SK-N-MC (cell line): Measurements from ENCODE around the gene KCNK7.

Source experiments
- DNase-seq: peaks from one replicate; pipeline ENCODE4 v3.0.0-alpha.2; 2011; ENCODE audit warnings: low read depth, low spot score
- H3K27ac ChIP-seq: fragments of 200-600 bp; sonication (generic); 2 replicates; pipeline ENCODE4 v1.5.1; 2016; ENCODE audit warnings: mixed run types
- H3K36me3 ChIP-seq: fragments of 200-600 bp; sonication (generic); 2 replicates; pipeline ENCODE4 v1.6.1; 2017; ENCODE audit warnings: antibody characterized with exemption, low read length, mixed read lengths; ENCODE audit not compliant: insufficient read depth
- H3K4me3 ChIP-seq: fragments of 200-600 bp; sonication (generic); 2 replicates; pipeline ENCODE4 v1.5.1; 2016
- H3K9ac ChIP-seq: fragments of 200-600 bp; sonication (generic); 2 replicates; pipeline ENCODE4 v1.8.0; 2017; ENCODE audit warnings: mixed run types, mixed read lengths; ENCODE audit not compliant: insufficient read length
- H3K9me3 ChIP-seq: fragments of 200-600 bp; sonication (generic); 2 replicates; pipeline ENCODE4 v1.6.1; 2017; ENCODE audit warnings: low read depth, mild to moderate bottlenecking, antibody characterized with exemption, low read length, moderate library complexity, mixed read lengths
- EZH2 ChIP-seq: fragments of 200-600 bp; sonication (generic); IDR thresholded peaks from one replicate; pipeline ENCODE4 v1.6.1; 2017; ENCODE audit warnings: antibody characterized with exemption
- FOXP2 ChIP-seq: optimal IDR thresholded peaks from 2 replicates; pipeline ENCODE3; 2011; ENCODE audit warnings: mild to moderate bottlenecking, moderate library complexity; ENCODE audit not compliant: insufficient read depth; ENCODE audit errors: extremely low read length, control extremely low read depth
- POLR2AphosphoS5 ChIP-seq: IDR thresholded peaks from 2 replicates; pipeline ENCODE4 v1.6.1; 2012; ENCODE audit warnings: mild to moderate bottlenecking, low read depth, low read length, borderline replicate concordance

The KCNK7 gene

GRCh38 chr11:65630215-65630614 is 34.6 kb upstream of the KCNK7 start:
- no peak for TF ChIP-seq EZH2
- TF ChIP-seq FOXP2 = no peak
- TF ChIP-seq POLR2AphosphoS5 = no peak
- no peak overlapping the region for H3K27ac ChIP-seq
- H3K9me3 ChIP-seq = no peaks in the 10 kb centered on the region
- no peak overlapping the region for H3K9ac ChIP-seq
- H3K36me3 ChIP-seq = peaks cover 34% of the 10 kb centered on the region; the same call in 1 of the 2 replicates
- H3K4me3 ChIP-seq = no peak overlapping the region
- DNase-seq = no peak

GRCh38 chr11:65629579-65629978 is 34.0 kb upstream of the KCNK7 start:
- no peak overlapping the region for H3K9ac ChIP-seq

GRCh38 chr11:65627202-65627601 is 31.6 kb upstream of the KCNK7 start:
- no peak overlapping the region for H3K9ac ChIP-seq
- no peak overlapping the region for H3K27ac ChIP-seq
- no peak for TF ChIP-seq FOXP2
- TF ChIP-seq POLR2AphosphoS5 = no peak
- no peak for TF ChIP-seq EZH2
- no peak for DNase-seq
- H3K36me3 ChIP-seq = peaks cover 34% of the 10 kb centered on the region; the same call in 1 of the 2 replicates
- H3K9me3 ChIP-seq = no peaks in the 10 kb centered on the region
- H3K4me3 ChIP-seq = no peak overlapping the region

More at GRCh38 chr11:65629579-65629978, 34.0 kb upstream of the KCNK7 start:
- no peak overlapping the region for H3K4me3 ChIP-seq
- H3K9me3 ChIP-seq = no peaks in the 10 kb centered on the region
- no peak for DNase-seq
- no peak for TF ChIP-seq FOXP2
- H3K36me3 ChIP-seq = peaks cover 34% of the 10 kb centered on the region; the same call in 1 of the 2 replicates
- H3K27ac ChIP-seq = no peak overlapping the region

GRCh38 chr11:65625628-65626342 is 30.2 kb upstream of the KCNK7 start:
- Histone ChIP-seq H3K36me3 (peaks cover 34% of the 10 kb centered on the region; the same call in 1 of the 2 replicates), H3K9ac (no peak overlapping the region), H3K27ac (no peak overlapping the region), H3K4me3 (no peak overlapping the region), H3K9me3 (no peaks in the 10 kb centered on the region)
- no peak for DNase-seq
- TF ChIP-seq FOXP2 (no peak), POLR2AphosphoS5 (no peak), EZH2 (no peak)

- H3K27ac ChIP-seq = no peak overlapping the region
- no peak overlapping the region for H3K9ac ChIP-seq
- no peak overlapping the region for H3K4me3 ChIP-seq
- no peak for TF ChIP-seq EZH2
- no peak for TF ChIP-seq POLR2AphosphoS5
- TF ChIP-seq FOXP2 = no peak
- DNase-seq = no peak
- peaks cover 29% of the 10 kb centered on the region; the same call in 1 of the 2 replicates for H3K36me3 ChIP-seq
- H3K9me3 ChIP-seq = no peaks in the 10 kb centered on the region
Measured at GRCh38 chr11:65624931-65625627, 29.5 kb upstream of the KCNK7 start.

GRCh38 chr11:65623852-65624616 is 28.4 kb upstream of the KCNK7 start:
- DNase-seq = no peak
- Histone ChIP-seq H3K36me3 (peaks cover 21% of the 10 kb centered on the region; the same call in 1 of the 2 replicates), H3K27ac (no peak overlapping the region), H3K4me3 (no peak overlapping the region), H3K9me3 (no peaks in the 10 kb centered on the region), H3K9ac (no peak overlapping the region)
- TF ChIP-seq FOXP2 (no peak), POLR2AphosphoS5 (no peak), EZH2 (no peak)

- Histone ChIP-seq H3K36me3 (peaks cover 23% of the 10 kb centered on the region; the same call in 1 of the 2 replicates), H3K9me3 (no peaks in the 10 kb centered on the region), H3K9ac (no peak overlapping the region), H3K4me3 (no peak overlapping the region), H3K27ac (no peak overlapping the region)
- TF ChIP-seq POLR2AphosphoS5 (no peak), EZH2 (no peak), FOXP2 (no peak)
- no peak for DNase-seq
Measured at GRCh38 chr11:65623177-65623576, 27.6 kb upstream of the KCNK7 start.

- no peak overlapping the region for H3K4me3 ChIP-seq
Measured at GRCh38 chr11:65622011-65622410, 26.4 kb upstream of the KCNK7 start.

More at GRCh38 chr11:65622011-65622410, 26.4 kb upstream of the KCNK7 start:
- TF ChIP-seq EZH2 = no peak
- TF ChIP-seq POLR2AphosphoS5 = no peak
- TF ChIP-seq FOXP2 = no peak
- H3K9ac ChIP-seq = no peak overlapping the region
- no peak for DNase-seq
- H3K36me3 ChIP-seq = peaks cover 26% of the 10 kb centered on the region; the same call in 1 of the 2 replicates
- H3K27ac ChIP-seq = no peak overlapping the region
- no peaks in the 10 kb centered on the region for H3K9me3 ChIP-seq
